Breast epithelium (tissue), 4 donors: ENCODE results near the gene SLC38A11. TPM values are rescaled to one million over a fixed set of nuclear protein-coding genes. Genes with fewer than 3 reads are reported as not detected.

ENCODE experiments used
- DNase-seq, 2 donors: peaks; one replicate each; pipeline ENCODE4 v3.0.0-alpha.2; 2019; ENCODE audit warnings: low spot score in 2 of 2
- H3K27ac ChIP-seq, 2 donors: fragments of 200-600 bp; sonication (generic) in 1 of 2; one replicate each; pipeline ENCODE4 v1.5.1; 2016 to 2019; ENCODE audit warnings: mild to moderate bottlenecking in 1 of 2
- H3K27me3 ChIP-seq, 2 donors: fragments of 200-600 bp; sonication (generic) in 1 of 2; one replicate each; pipeline versions ENCODE4 v1.5.1 to v1.6.0; 2017 to 2019; ENCODE audit warnings: control low read depth in 1 of 2, mild to moderate bottlenecking in 1 of 2
- H3K36me3 ChIP-seq: fragments of 200-600 bp; one replicate; pipeline ENCODE4 v1.5.1; 2019
- H3K4me1 ChIP-seq, 2 donors: fragments of 200-600 bp; sonication (generic); one replicate each; pipeline ENCODE4 v1.5.1; 2016 to 2019; ENCODE audit warnings: control low read depth in 1 of 2
- H3K4me3 ChIP-seq, 3 donors: fragments of 200-600 bp; sonication (generic); 1 replicate in 2 of 3; 2 replicates in 1 of 3; pipeline ENCODE4 v1.5.1; 2016 to 2019; ENCODE audit warnings: mild to moderate bottlenecking in 3 of 3, moderate library complexity in 2 of 3
- H3K9me3 ChIP-seq, 2 donors: fragments of 200-600 bp; sonication (generic) in 1 of 2; one replicate each; pipeline ENCODE4 v1.5.1; 2016 to 2019; ENCODE audit warnings: control low read depth in 1 of 2
- CTCF ChIP-seq, 3 donors: fragments of 450-650 bp; IDR thresholded peaks; one replicate each; pipeline ENCODE4 v1.5.1; 2016 to 2017; ENCODE audit warnings: antibody characterized with exemption in 3 of 3, mild to moderate bottlenecking in 3 of 3, moderate library complexity in 3 of 3
- POLR2A ChIP-seq: fragments of 450-650 bp; IDR thresholded peaks from one replicate; pipeline ENCODE4 v1.6.1; 2016; ENCODE audit warnings: antibody characterized with exemption, mild to moderate bottlenecking, moderate library complexity
- POLR2AphosphoS5 ChIP-seq, 3 donors: sonication (generic); formaldehyde crosslinking; IDR thresholded peaks; one replicate each; pipeline ENCODE4 v1.6.1; 2017; ENCODE audit warnings: antibody characterized with exemption in 3 of 3
- intact Hi-C: fragments of 100-400 bp; cut with DNase I; formaldehyde crosslinking; loops from one replicate; pipeline ENCODE4 v1.15.1; 2023; ENCODE audit warnings: low total_unique reads
- total RNA-seq, 3 donors: library from RNA; depleted of rRNA; stranded (reverse); fragments of >200 nt; gene quantifications; one replicate each; pipeline ENCODE4 v1.1.0, GENCODE V29; 2016

The SLC38A11 gene
- total RNA-seq, 3 donors from 2014 or later: 2.2 to 6.7 TPM; not detected in 1

- Histone ChIP-seq H3K4me3 (no peak overlapping the region), H3K36me3 (no peaks in the 10 kb centered on the region), H3K9me3 (no peaks in the 10 kb centered on the region), H3K27me3 (no peaks in the 10 kb centered on the region), H3K4me1 (no peaks in the 10 kb centered on the region), H3K27ac (no peak overlapping the region)
- intact Hi-C loops: no loop called here
- TF ChIP-seq POLR2A (no peak), CTCF (IDR thresholded peaks at IDR 0.05) (no peak), POLR2AphosphoS5 (IDR thresholded peaks at IDR 0.05) (no peak)
- DNase-seq: no peak
Observed at GRCh38 chr2:164975891-164976290, 20.6 kb upstream of the SLC38A11 start.

GRCh38 chr2:164974221-164974620 is 18.9 kb upstream of the SLC38A11 start:
- TF ChIP-seq POLR2A (no peak), POLR2AphosphoS5 (IDR thresholded peaks at IDR 0.05) (no peak), CTCF (IDR thresholded peaks at IDR 0.05) (no peak)
- Histone ChIP-seq H3K27me3 (no peaks in the 10 kb centered on the region), H3K4me1 (no peaks in the 10 kb centered on the region), H3K9me3 (no peaks in the 10 kb centered on the region), H3K36me3 (no peaks in the 10 kb centered on the region), H3K27ac (no peak overlapping the region), H3K4me3 (no peak overlapping the region)
- intact Hi-C loops: no loop called here
- no peak for DNase-seq

GRCh38 chr2:164972216-164972615 is 16.9 kb upstream of the SLC38A11 start:
- no peaks in the 10 kb centered on the region for H3K9me3 ChIP-seq
- intact Hi-C loops: no loop called here
- no peak for TF ChIP-seq POLR2AphosphoS5 (IDR thresholded peaks at IDR 0.05)
- no peak for TF ChIP-seq CTCF (IDR thresholded peaks at IDR 0.05)
- no peak for TF ChIP-seq POLR2A

GRCh38 chr2:164969909-164970690 is 14.8 kb upstream of the SLC38A11 start:
- no peak for DNase-seq
- TF ChIP-seq POLR2AphosphoS5 (IDR thresholded peaks at IDR 0.05): no peak
- no peak for TF ChIP-seq CTCF (IDR thresholded peaks at IDR 0.05)
- TF ChIP-seq POLR2A: no peak
- no peaks in the 10 kb centered on the region for H3K27me3 ChIP-seq
- intact Hi-C loops: no loop called here
- H3K9me3 ChIP-seq: no peaks in the 10 kb centered on the region
- no peaks in the 10 kb centered on the region for H3K36me3 ChIP-seq
- no peaks in the 10 kb centered on the region for H3K4me1 ChIP-seq
- H3K4me3 ChIP-seq: no peak overlapping the region
- H3K27ac ChIP-seq: no peak overlapping the region

More at GRCh38 chr2:164972216-164972615, 16.9 kb upstream of the SLC38A11 start:
- Histone ChIP-seq H3K27ac (no peak overlapping the region), H3K27me3 (no peaks in the 10 kb centered on the region), H3K4me3 (no peak overlapping the region), H3K4me1 (no peaks in the 10 kb centered on the region), H3K36me3 (no peaks in the 10 kb centered on the region)
- DNase-seq: no peak

GRCh38 chr2:164967781-164968228 is 12.5 kb upstream of the SLC38A11 start:
- no peak for TF ChIP-seq POLR2AphosphoS5 (IDR thresholded peaks at IDR 0.05)
- no peak for TF ChIP-seq CTCF (IDR thresholded peaks at IDR 0.05)
- no peak for TF ChIP-seq POLR2A
- intact Hi-C loops: no loop called here
- Histone ChIP-seq H3K27me3 (no peaks in the 10 kb centered on the region), H3K4me1 (no peaks in the 10 kb centered on the region), H3K36me3 (no peaks in the 10 kb centered on the region), H3K4me3 (no peak overlapping the region), H3K27ac (no peak overlapping the region), H3K9me3 (no peaks in the 10 kb centered on the region)
- no peak for DNase-seq
